IMR-90 (cell line): ENCODE results near the gene SLC19A1. TPM values are rescaled to one million over a fixed set of nuclear protein-coding genes. Genes with fewer than 3 reads are reported as not detected.

Experiments
- ATAC-seq: fragments of 200-7000 bp; cut with Tn5 transposase; 2 replicates; pipeline ENCODE4 v1.9.1; 2020; ENCODE audit warnings: low read depth, mild to moderate bottlenecking, moderate library complexity
- BruUV-seq: library from RNA; stranded (reverse); fragments of 400-500 nt; replicated peaks from 2 replicates; lab custom pipeline; 2021; lab: Mats Ljungman, UMichigan
- CTCF ChIA-PET: fragments of 300-600 bp; formaldehyde crosslinking; extraction: SDS; loops from one replicate; lab custom pipeline; 2021; ENCODE audit warnings: antibody characterized with exemption; lab: Yijun Ruan, JAX
- POLR2A ChIA-PET: fragments of 300-600 bp; sonication (Branson Sonifier 250); formaldehyde crosslinking; loops from one replicate; lab custom pipeline; 2022; ENCODE audit warnings: antibody characterized with exemption; ENCODE audit not compliant: unreplicated experiment; lab: Charles Lee
- DNase-seq: peaks from one replicate; pipeline ENCODE4 v3.0.0; 2013
- H2AFZ ChIP-seq: replicated peaks from 2 replicates; pipeline ENCODE3; 2013; ENCODE audit warnings: low read length, mild to moderate bottlenecking; ENCODE audit not compliant: poor library complexity
- H2AK5ac ChIP-seq: 2 replicates; pipeline ENCODE4 v1.6.1; 2013; ENCODE audit warnings: low read depth, low read length, inconsistent platforms
- H2AK9ac ChIP-seq: replicated peaks from 2 replicates; pipeline ENCODE3; 2013; ENCODE audit warnings: mild to moderate bottlenecking, low read depth, low read length, moderate library complexity; ENCODE audit not compliant: poor library complexity
- H2BK120ac ChIP-seq: 2 replicates; pipeline ENCODE4 v1.6.1; 2013; ENCODE audit warnings: low read depth, low read length, inconsistent platforms
- H2BK15ac ChIP-seq: 3 replicates; pipeline ENCODE4 v1.6.1; 2013; ENCODE audit warnings: low read depth, low read length, inconsistent platforms
- H2BK20ac ChIP-seq: 2 replicates; pipeline ENCODE4 v1.6.1; 2013; ENCODE audit warnings: low read depth, mild to moderate bottlenecking, inconsistent platforms, low read length, moderate library complexity
- H2BK5ac ChIP-seq: 2 replicates; pipeline ENCODE4 v1.6.1; 2013; ENCODE audit warnings: mild to moderate bottlenecking, low read depth, low read length, inconsistent platforms; ENCODE audit not compliant: poor library complexity, severe bottlenecking
- H3K14ac ChIP-seq: replicated peaks from 2 replicates; pipeline ENCODE4 v1.6.1; 2013; ENCODE audit warnings: low read depth, low read length, inconsistent platforms
- H3K18ac ChIP-seq: 2 replicates; pipeline ENCODE4 v1.6.1; 2013; ENCODE audit warnings: low read depth, low read length, control low read depth
- H3K23ac ChIP-seq: 2 replicates; pipeline ENCODE4 v1.6.1; 2013; ENCODE audit warnings: low read depth, low read length, inconsistent platforms
- H3K27ac ChIP-seq: 2 replicates; pipeline ENCODE4 v1.5.1; 2013; ENCODE audit warnings: mild to moderate bottlenecking, control low read depth, low read length; ENCODE audit not compliant: insufficient read depth
- H3K27me3 ChIP-seq: 2 replicates; pipeline ENCODE4 v1.6.1; 2013; ENCODE audit warnings: low read length; ENCODE audit not compliant: control insufficient read depth, insufficient read depth
- H3K36me3 ChIP-seq: 2 replicates; pipeline ENCODE4 v1.6.1; 2013; ENCODE audit warnings: low read length, mixed read lengths; ENCODE audit not compliant: control insufficient read depth, insufficient read depth
- H3K4ac ChIP-seq: 2 replicates; pipeline ENCODE4 v1.6.1; 2013; ENCODE audit warnings: low read depth, low read length, inconsistent platforms
- H3K4me1 ChIP-seq: 2 replicates; pipeline ENCODE4 v1.6.1; 2013; ENCODE audit warnings: low read length, mixed read lengths; ENCODE audit not compliant: control insufficient read depth, insufficient read depth
- H3K4me2 ChIP-seq: 2 replicates; pipeline ENCODE4 v1.6.1; 2013; ENCODE audit warnings: low read depth, mild to moderate bottlenecking, control low read depth, low read length, moderate library complexity
- H3K4me3 ChIP-seq: 2 replicates; pipeline ENCODE4 v1.5.1; 2013; ENCODE audit warnings: low read depth, mild to moderate bottlenecking, control low read depth, low read length, moderate library complexity; ENCODE audit not compliant: insufficient read depth
- H3K56ac ChIP-seq: 2 replicates; pipeline ENCODE4 v1.6.1; 2013; ENCODE audit warnings: low read length, inconsistent platforms; ENCODE audit not compliant: insufficient read depth; ENCODE audit errors: extremely low read depth
- H3K79me1 ChIP-seq, 2 experiments: 2 replicates each; pipeline ENCODE4 v1.6.1; 2013; ENCODE audit warnings: low read length in 2 of 2, inconsistent platforms in 1 of 2, low read depth in 1 of 2
- H3K9ac ChIP-seq: 2 replicates; pipeline ENCODE4 v1.6.1; 2013; ENCODE audit warnings: low read depth, low read length, control low read depth
- H3K9me1 ChIP-seq: 2 replicates; pipeline ENCODE4 v1.6.1; 2013; ENCODE audit warnings: low read length, inconsistent platforms; ENCODE audit not compliant: insufficient read depth
- H3K9me3 ChIP-seq: 2 replicates; pipeline ENCODE4 v1.6.1; 2013; ENCODE audit warnings: low read length; ENCODE audit not compliant: control insufficient read depth, insufficient read depth
- H4K20me1 ChIP-seq: 2 replicates; pipeline ENCODE4 v1.6.1; 2013; ENCODE audit warnings: low read length, inconsistent platforms; ENCODE audit not compliant: insufficient read depth
- H4K5ac ChIP-seq: 2 replicates; pipeline ENCODE4 v1.6.1; 2013; ENCODE audit warnings: mild to moderate bottlenecking, low read depth, low read length, control low read depth
- H4K8ac ChIP-seq, 2 experiments: 2 replicates each; pipeline ENCODE4 v1.6.1; 2013; ENCODE audit warnings: low read depth in 2 of 2, low read length in 2 of 2, control low read depth in 1 of 2, inconsistent platforms in 1 of 2
- H4K91ac ChIP-seq: 2 replicates; pipeline ENCODE4 v1.6.1; 2013; ENCODE audit warnings: low read depth, low read length, inconsistent platforms; ENCODE audit not compliant: insufficient read depth
- BHLHE40 ChIP-seq: fragments of 150-350 bp; IDR thresholded peaks from 2 replicates; pipeline ENCODE4 v1.6.1; 2016; ENCODE audit warnings: mild to moderate bottlenecking, low read depth, low read length
- CEBPB ChIP-seq: IDR thresholded peaks from 2 replicates; pipeline ENCODE4 v1.6.1; 2012; ENCODE audit warnings: low read depth, low read length, improper control_type of control experiment
- MAFK ChIP-seq: IDR thresholded peaks from 2 replicates; pipeline ENCODE4 v1.6.1; 2012; ENCODE audit warnings: low read depth, low read length, improper control_type of control experiment
- MAZ ChIP-seq: IDR thresholded peaks from 2 replicates; pipeline ENCODE4 v1.6.1; 2012; ENCODE audit warnings: low read depth, mild to moderate bottlenecking, low read length, improper control_type of control experiment, moderate library complexity, borderline replicate concordance
- MXI1 ChIP-seq: IDR thresholded peaks from 2 replicates; pipeline ENCODE4 v1.6.1; 2012; ENCODE audit warnings: low read depth, mild to moderate bottlenecking, low read length, moderate library complexity, borderline replicate concordance
- NFE2L2 ChIP-seq: fragments of 150-350 bp; IDR thresholded peaks from 2 replicates; pipeline ENCODE4 v1.6.1; 2016; ENCODE audit warnings: low read depth, mild to moderate bottlenecking, low read length
- POLR2A ChIP-seq: IDR thresholded peaks from 2 replicates; pipeline ENCODE4 v1.6.1; 2012; ENCODE audit warnings: mild to moderate bottlenecking, low read depth, low read length
- RAD21 ChIP-seq: IDR thresholded peaks from 2 replicates; pipeline ENCODE4 v1.6.1; 2012; ENCODE audit warnings: low read length, improper control_type of control experiment
- RFX5 ChIP-seq: IDR thresholded peaks from 2 replicates; pipeline ENCODE4 v1.8.0; 2012; ENCODE audit warnings: low read depth, mild to moderate bottlenecking, low read length, moderate library complexity
- WGBS, 2 experiments: methylation state at CpG; one replicate each; pipeline versions ENCODE4 v1.1.5 to v1.1.7; 2013; ENCODE audit warnings: missing lambda C conversion rate in 2 of 2; ENCODE audit not compliant: insufficient read length in 1 of 2; ENCODE audit errors: extremely low coverage in 2 of 2; 5-methylcytosine and 5-hydroxymethylcytosine counted together
- dilution Hi-C: fragments of 300-500 bp; cut with HindIII; formaldehyde crosslinking; loops from one replicate; pipeline ENCODE4 v1.14.3; 2018; ENCODE audit warnings: low sequenced_read_pairs; ENCODE audit not compliant: unreplicated experiment
- in situ Hi-C: fragments of 300-500 bp; cut with MboI; formaldehyde crosslinking; loops from 3 replicates; pipeline ENCODE4 v1.14.3; 2019; ENCODE audit warnings: low sequenced_read_pairs, inconsistent platforms, mixed read lengths
- intact Hi-C: fragments of 100-400 bp; cut with micrococcal nuclease; formaldehyde crosslinking; loops from 2 replicates; pipeline ENCODE4 v1.10.0; 2022
- polyA plus RNA-seq, 3 experiments: library from polyadenylated mRNA; depleted of rRNA; stranded (reverse); fragments of >200 nt; gene quantifications; 2 replicates each; pipeline ENCODE4 v1.2.3, GENCODE V29; 2012; ENCODE audit warnings: low replicate concordance in 1 of 3
- total RNA-seq: library from RNA; depleted of rRNA; stranded (reverse); fragments of >200 nt; gene quantifications from 2 replicates; pipeline ENCODE4 v1.2.3, GENCODE V29; 2012

The SLC19A1 gene
- total and polyA plus RNA-seq, 2 of the 4 experiments (the other 2 are of a cell fraction), result 2.2 to 16.2 TPM

- Histone ChIP-seq H3K4ac (no peak overlapping the region), H2BK20ac (no peak overlapping the region), H3K4me3 (no peak overlapping the region), H4K5ac (no peak overlapping the region), H2AFZ (no peak overlapping the region), H3K79me1 (no peaks in the 10 kb centered on the region), H2AK9ac (no peak overlapping the region), H2BK120ac (no peak overlapping the region), H3K36me3 (peaks cover 55% of the 10 kb centered on the region; the same call in 1 of the 2 replicates), H3K9ac (no peak overlapping the region), H3K9me1 (no peaks in the 10 kb centered on the region), H2AK5ac (no peak overlapping the region), H4K20me1 (no peaks in the 10 kb centered on the region; the same call in 1 of the 2 replicates), H3K14ac (no peak overlapping the region), H2BK15ac (no peak overlapping the region), H3K4me2 (no peak overlapping the region), H4K91ac (no peak overlapping the region), H3K18ac (no peak overlapping the region), H3K9me3 (no peaks in the 10 kb centered on the region), H3K27ac (no peak overlapping the region), H3K27me3 (no peaks in the 10 kb centered on the region), H3K23ac (no peak overlapping the region), H2BK5ac (no peak overlapping the region), H4K8ac (no peak overlapping the region), H3K4me1 (no peaks in the 10 kb centered on the region), H3K56ac (no peak overlapping the region)
- ChIA-PET POLR2A (no interaction called here), CTCF (no interaction called here)
- in situ Hi-C loops (no loop called here), dilution Hi-C loops (no loop called here), intact Hi-C loops (no loop called here)
- DNase-seq, result no peak
- no peak for TF ChIP-seq POLR2A
- TF ChIP-seq MXI1, result no peak
- TF ChIP-seq RAD21, result no peak
- no peak for TF ChIP-seq MAZ
- TF ChIP-seq NFE2L2, result no peak
- no peak for TF ChIP-seq BHLHE40
- no peak for TF ChIP-seq MAFK
- no peak for TF ChIP-seq CEBPB
- TF ChIP-seq RFX5, result no peak
- WGBS, 2 experiments, result no CpG with 5 or more reads among the region's 9 CpGs
- no TSS peak for BruUV-seq
- ATAC-seq, result no peak
Measured at GRCh38 chr21:45489722-45489982, 52.6 kb downstream of the SLC19A1 start.
